Measurements from ENCODE around the gene CDH4. TPM values are rescaled to one million over a fixed set of nuclear protein-coding genes. Genes with fewer than 3 reads are reported as not detected.

CDH4 gene
- total RNA-seq, 6 experiments from 2014 or later: 5.8 to 12.8 (median 10.9) TPM

DNA sequence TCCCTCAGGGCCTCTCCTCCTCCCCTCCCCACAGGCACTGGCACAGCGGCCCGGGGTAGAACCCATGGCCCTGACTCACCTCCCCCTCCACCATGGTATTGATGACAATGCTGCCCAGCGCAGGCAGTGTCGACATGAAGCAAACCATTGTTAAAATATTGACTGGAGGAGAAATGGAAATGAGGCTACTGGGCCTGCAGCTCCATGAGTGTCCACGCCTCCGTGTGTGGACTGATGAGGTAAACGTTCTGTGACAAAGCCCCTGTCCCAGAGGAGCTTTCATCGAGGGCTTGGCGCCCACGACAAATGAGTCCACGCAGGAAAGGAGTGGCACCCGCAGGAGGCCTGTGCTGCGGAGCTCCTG lies 410.9 kb downstream of the CDH4 start:
- Mint-ChIP-seq H3K4me3 (no peak overlapping the region), H3K27ac (no peak overlapping the region), H3K9me3 (peaks cover 35% of the 10 kb centered on the region), H3K27me3 (ENCODE audit: insufficient read depth) (no peaks in the 10 kb centered on the region), H3K36me3 (ENCODE audit: low read depth) (no peaks in the 10 kb centered on the region; the same call in 1 of the 2 replicates), H3K4me1 (ENCODE audit: low read depth) (no peaks in the 10 kb centered on the region)
- TF ChIP-seq, protein P1, sequence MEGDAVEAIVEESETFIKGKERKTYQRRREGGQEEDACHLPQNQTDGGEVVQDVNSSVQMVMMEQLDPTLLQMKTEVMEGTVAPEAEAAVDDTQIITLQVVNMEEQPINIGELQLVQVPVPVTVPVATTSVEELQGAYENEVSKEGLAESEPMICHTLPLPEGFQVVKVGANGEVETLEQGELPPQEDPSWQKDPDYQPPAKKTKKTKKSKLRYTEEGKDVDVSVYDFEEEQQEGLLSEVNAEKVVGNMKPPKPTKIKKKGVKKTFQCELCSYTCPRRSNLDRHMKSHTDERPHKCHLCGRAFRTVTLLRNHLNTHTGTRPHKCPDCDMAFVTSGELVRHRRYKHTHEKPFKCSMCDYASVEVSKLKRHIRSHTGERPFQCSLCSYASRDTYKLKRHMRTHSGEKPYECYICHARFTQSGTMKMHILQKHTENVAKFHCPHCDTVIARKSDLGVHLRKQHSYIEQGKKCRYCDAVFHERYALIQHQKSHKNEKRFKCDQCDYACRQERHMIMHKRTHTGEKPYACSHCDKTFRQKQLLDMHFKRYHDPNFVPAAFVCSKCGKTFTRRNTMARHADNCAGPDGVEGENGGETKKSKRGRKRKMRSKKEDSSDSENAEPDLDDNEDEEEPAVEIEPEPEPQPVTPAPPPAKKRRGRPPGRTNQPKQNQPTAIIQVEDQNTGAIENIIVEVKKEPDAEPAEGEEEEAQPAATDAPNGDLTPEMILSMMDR (IDR thresholded peaks at IDR 0.05): no peak
- no peak for DNase-seq

DNA sequence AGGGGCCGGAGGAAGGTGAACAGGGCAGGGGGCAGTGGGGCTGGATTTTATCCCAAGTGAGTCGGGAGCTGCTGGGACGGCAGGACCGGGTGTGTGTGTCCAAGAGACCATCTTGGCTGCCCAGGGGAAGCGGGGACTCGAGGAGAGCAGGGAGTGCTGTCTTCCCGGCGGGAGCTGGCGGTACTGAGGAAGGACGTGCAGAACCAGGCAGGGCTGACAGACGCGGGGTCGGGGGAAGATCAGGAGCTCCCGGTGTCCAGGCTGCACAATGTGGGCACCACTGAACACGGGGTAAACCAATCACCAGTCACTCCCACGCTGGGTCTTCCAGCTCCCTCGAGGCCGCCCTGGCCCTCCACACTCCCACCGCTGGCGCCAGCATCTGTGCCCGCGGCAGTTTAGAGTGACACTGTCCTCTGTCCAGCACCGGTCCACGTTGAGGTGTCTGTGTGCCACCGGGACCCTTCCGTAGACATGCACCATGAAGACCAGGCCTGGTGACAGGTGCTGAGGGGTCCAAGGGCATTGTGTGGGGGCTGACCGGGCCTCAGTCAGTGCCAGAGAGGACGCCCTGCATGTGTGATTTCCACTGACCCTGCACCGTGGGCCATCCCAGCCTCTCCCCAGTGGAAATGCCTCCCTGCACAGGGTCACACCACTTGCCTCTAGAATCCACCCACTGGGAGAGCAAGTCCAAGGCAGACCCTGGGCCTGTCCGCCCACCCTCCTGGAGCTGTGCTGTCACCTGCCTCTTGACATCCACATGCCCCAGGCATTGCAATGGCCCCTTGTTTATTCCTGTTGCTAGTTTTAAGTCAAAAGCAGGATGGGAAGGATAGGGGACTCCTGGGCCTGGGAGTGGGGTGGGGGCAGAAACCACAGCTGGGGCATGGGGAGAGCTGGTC lies 411.7 kb downstream of the CDH4 start:
- H3K9me3 Mint-ChIP-seq: peaks cover 31% of the 10 kb centered on the region
- H3K27me3 Mint-ChIP-seq (ENCODE audit: insufficient read depth): peaks cover 1% of the 10 kb centered on the region; the same call in 1 of the 2 replicates
- H3K27ac Mint-ChIP-seq: no peak overlapping the region
- TF ChIP-seq, protein P1 (IDR thresholded peaks at IDR 0.05): no peak
- no peak overlapping the region for H3K4me3 Mint-ChIP-seq
- no peaks in the 10 kb centered on the region; the same call in 1 of the 2 replicates for H3K36me3 Mint-ChIP-seq (ENCODE audit: low read depth)
- no peak for DNase-seq
- no peaks in the 10 kb centered on the region for H3K4me1 Mint-ChIP-seq (ENCODE audit: low read depth)

DNA sequence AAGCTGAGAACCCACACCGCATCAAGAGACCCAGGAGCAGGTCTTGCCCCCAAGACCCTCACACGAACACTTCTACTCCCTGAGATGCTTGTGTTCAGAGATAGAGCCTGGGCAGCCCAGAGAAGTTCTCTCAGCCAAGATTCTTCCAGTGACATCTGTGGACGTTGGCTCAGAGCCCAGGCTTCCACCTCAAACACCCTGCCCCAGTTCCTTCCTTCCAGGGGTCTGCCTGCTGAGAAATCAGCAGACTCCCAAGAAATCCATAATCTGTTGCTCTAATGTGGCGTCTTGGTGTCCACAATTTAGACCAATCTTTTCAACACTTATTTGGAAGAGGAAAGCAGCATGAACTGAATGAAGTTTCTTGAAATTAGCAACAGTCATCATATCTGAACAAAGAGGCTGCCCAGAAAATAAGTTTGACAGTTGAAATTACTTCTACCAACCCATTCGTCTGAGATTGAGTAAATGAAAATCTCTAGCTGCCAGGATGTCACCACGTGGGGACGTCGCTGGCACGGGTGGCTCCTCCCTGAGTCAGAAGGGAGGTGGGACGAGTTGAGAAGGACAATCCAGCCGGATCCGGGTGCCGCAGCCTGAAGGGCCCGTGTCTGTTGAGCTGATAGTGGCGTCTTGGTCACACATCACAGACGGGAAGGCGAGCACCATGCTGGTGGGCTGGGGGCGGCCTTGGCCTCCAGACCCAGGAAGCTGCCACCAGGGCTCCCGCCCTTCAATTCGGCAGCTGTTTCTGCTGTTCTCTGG lies 412.7 kb downstream of the CDH4 start:
- no peak for DNase-seq
- Mint-ChIP-seq H3K27ac (no peak overlapping the region), H3K27me3 (ENCODE audit: insufficient read depth) (peaks cover 4% of the 10 kb centered on the region; the same call in 1 of the 2 replicates), H3K4me1 (ENCODE audit: low read depth) (no peaks in the 10 kb centered on the region), H3K9me3 (peaks cover 30% of the 10 kb centered on the region), H3K4me3 (no peak overlapping the region), H3K36me3 (ENCODE audit: low read depth) (no peaks in the 10 kb centered on the region; the same call in 1 of the 2 replicates)
- TF ChIP-seq, protein P1 (IDR thresholded peaks at IDR 0.05): no peak

DNA sequence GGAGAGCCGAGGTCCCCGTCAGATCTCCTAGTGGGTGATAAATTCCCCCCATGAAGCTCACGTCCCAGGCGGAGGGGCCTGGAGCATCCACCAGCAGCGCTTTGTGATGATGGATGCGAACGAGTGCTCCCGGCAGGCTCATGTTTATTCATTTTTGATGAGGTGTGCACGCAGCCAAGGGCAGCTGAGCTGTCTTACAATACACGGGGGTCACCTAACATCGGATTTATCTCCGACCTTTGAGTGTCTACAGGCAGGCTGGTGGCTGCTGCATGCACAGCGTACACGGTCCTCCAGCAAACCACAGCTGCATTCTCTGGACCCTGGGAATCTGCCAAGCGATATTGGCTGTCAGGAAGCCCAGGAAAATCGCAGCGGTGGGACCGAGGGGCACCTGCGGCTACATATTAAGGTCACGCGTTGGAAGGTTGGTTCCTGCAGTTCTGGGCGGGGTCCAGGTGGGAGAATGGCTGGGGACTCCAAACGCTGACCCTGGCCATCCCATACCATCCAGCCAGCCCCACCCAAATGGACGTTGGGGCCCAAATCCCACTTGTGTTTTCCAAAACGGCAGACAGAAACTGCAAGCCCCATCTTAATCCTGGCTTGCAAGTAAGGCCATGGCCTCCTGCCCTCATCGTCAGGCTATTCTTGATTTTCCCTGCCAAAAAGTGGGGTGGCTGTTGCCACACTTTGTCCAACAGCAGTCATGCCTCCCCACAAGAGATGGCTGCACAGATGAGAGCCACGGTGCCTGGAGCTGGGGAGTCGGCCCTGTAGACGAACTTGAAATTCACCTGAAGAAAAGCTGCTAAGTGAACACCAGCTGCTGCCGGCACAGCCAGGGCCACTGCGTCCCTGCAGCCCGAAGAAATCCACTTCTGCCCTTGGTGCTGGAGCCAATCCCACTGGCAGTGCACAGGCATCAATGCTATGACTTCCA lies 413.7 kb downstream of the CDH4 start:
- no peak overlapping the region for H3K27ac Mint-ChIP-seq
- no peak for DNase-seq
- no peaks in the 10 kb centered on the region for H3K4me1 Mint-ChIP-seq (ENCODE audit: low read depth)
- peaks cover 38% of the 10 kb centered on the region for H3K9me3 Mint-ChIP-seq
- peaks cover 5% of the 10 kb centered on the region; the same call in 1 of the 2 replicates for H3K27me3 Mint-ChIP-seq (ENCODE audit: insufficient read depth)
- TF ChIP-seq, protein P1 (IDR thresholded peaks at IDR 0.05): no peak
- no peak overlapping the region for H3K4me3 Mint-ChIP-seq
- H3K36me3 Mint-ChIP-seq (ENCODE audit: low read depth): peaks cover 6% of the 10 kb centered on the region; the same call in 1 of the 2 replicates

DNA sequence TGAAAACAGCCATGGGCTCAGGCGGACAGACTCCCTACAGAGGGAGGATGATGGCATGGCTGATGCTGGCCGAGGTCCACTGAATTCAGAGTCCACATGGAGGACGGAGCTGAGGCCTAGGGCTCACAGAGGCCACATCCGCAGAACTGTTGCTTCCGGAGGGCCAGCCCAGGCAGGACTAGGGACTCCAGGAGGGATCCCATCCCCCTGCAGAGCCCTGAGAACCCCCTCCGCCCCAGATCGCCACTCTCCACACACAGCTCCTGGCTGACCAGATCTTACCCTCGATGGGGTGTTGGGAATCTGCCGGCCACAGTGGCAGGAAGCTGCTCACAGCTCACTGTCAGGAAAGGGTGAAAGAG lies 414.4 kb downstream of the CDH4 start:
- peaks cover 6% of the 10 kb centered on the region; the same call in 1 of the 2 replicates for H3K36me3 Mint-ChIP-seq (ENCODE audit: low read depth)
- no peaks in the 10 kb centered on the region for H3K4me1 Mint-ChIP-seq (ENCODE audit: low read depth)
- DNase-seq: no peak
- TF ChIP-seq, protein P1 (IDR thresholded peaks at IDR 0.05): no peak
- peaks cover 43% of the 10 kb centered on the region for H3K9me3 Mint-ChIP-seq
- H3K27me3 Mint-ChIP-seq (ENCODE audit: insufficient read depth): peaks cover 5% of the 10 kb centered on the region
- no peak overlapping the region for H3K27ac Mint-ChIP-seq
- no peak overlapping the region for H3K4me3 Mint-ChIP-seq
